Panc1 (cell line): ENCODE measurements around the gene TMED7.

Experiments
- POLR2AphosphoS5 ChIP-seq: IDR thresholded peaks from 2 replicates; pipeline ENCODE4 v1.6.1; 2012; ENCODE audit warnings: mild to moderate bottlenecking, low read depth, low read length, moderate library complexity
- TF ChIP-seq, protein P1 (sequence below): fragments of 450-650 bp; IDR thresholded peaks from 2 replicates; pipeline ENCODE4 v1.5.1; 2017; ENCODE audit warnings: mild to moderate bottlenecking

DNA sequence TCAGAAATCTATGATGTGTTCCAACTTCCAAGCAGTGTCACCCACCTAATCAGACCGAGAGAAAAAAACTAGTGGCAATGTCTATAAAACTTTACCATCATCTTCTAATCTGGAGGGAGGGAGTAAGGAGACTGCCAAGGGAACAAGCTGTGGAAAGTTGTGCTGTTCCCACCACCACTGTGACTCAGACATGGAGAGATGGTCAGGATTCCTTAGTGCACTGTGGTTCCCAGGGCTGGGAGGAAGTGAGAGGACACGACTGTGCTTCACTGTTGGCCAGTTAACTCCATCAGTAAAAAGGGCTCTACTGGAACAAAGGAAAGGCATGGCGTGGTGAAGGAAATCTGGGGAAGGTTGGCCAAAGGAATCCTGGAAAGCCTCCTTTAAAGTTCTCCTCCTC, 42.4 kb downstream of the TMED7 start:
- TF ChIP-seq, protein P1, sequence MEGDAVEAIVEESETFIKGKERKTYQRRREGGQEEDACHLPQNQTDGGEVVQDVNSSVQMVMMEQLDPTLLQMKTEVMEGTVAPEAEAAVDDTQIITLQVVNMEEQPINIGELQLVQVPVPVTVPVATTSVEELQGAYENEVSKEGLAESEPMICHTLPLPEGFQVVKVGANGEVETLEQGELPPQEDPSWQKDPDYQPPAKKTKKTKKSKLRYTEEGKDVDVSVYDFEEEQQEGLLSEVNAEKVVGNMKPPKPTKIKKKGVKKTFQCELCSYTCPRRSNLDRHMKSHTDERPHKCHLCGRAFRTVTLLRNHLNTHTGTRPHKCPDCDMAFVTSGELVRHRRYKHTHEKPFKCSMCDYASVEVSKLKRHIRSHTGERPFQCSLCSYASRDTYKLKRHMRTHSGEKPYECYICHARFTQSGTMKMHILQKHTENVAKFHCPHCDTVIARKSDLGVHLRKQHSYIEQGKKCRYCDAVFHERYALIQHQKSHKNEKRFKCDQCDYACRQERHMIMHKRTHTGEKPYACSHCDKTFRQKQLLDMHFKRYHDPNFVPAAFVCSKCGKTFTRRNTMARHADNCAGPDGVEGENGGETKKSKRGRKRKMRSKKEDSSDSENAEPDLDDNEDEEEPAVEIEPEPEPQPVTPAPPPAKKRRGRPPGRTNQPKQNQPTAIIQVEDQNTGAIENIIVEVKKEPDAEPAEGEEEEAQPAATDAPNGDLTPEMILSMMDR, result no peak
- no peak for TF ChIP-seq POLR2AphosphoS5
